HepG2 (cell line): Measurements from ENCODE around the gene ALB. TPM values are rescaled to one million over a fixed set of nuclear protein-coding genes. Genes with fewer than 3 reads are reported as not detected.
A peak's percentile ranks its signal among the peaks of the same experiment; 100 is the strongest.

Source experiments
- ATAC-seq: fragments of 200-7000 bp; cut with Tn5 transposase; 3 replicates; pipeline ENCODE4 v1.9.1; 2020; ENCODE audit warnings: mild to moderate bottlenecking, moderate library complexity
- BruUV-seq: library from RNA; stranded (reverse); fragments of 400-500 nt; replicated peaks from 2 replicates; lab custom pipeline; 2021; lab: Mats Ljungman, UMichigan
- CTCF ChIA-PET: fragments of 300-600 bp; formaldehyde crosslinking; extraction: SDS; loops from one replicate; lab custom pipeline; 2021; ENCODE audit warnings: low total read pairs, inconsistent platforms, low intra/inter-chr PET ratio; lab: Yijun Ruan, JAX
- POLR2A ChIA-PET: fragments of 350-600 bp; sonication (Branson Sonifier 250); formaldehyde crosslinking; loops from one replicate; lab custom pipeline; 2020; ENCODE audit warnings: antibody characterized with exemption, inconsistent platforms; lab: Yijun Ruan, JAX
- DNase-seq: peaks from one replicate; pipeline ENCODE4 v3.0.0-alpha.2; 2015; ENCODE audit warnings: low spot score
- FAIRE-seq: peaks from 3 replicates; lab custom pipeline; 2011; peaks lifted over from hg19 to GRCh38; lab: Jason Lieb, UNC
- H2AFZ ChIP-seq: one replicate; pipeline ENCODE4 v1.6.1; 2011; ENCODE audit warnings: low read length, inconsistent platforms
- H3K27ac ChIP-seq: fragments of 300-600 bp; 3 replicates; pipeline ENCODE4 v1.8.0; 2011; ENCODE audit warnings: mixed run types, mild to moderate bottlenecking, mixed read lengths, low read length, inconsistent platforms; ENCODE audit not compliant: insufficient read depth; ENCODE audit errors: extremely low read length
- H3K27me3 ChIP-seq, 2 experiments: fragments of 200-600 bp in 1 of 2; 2 replicates in 1 of 2; 3 replicates in 1 of 2; pipeline versions ENCODE4 v1.6.0 to v1.8.0; 2011; ENCODE audit warnings: low read length in 2 of 2, mild to moderate bottlenecking in 2 of 2, moderate library complexity in 2 of 2, inconsistent platforms in 1 of 2; ENCODE audit not compliant: insufficient read depth in 2 of 2, control insufficient read depth in 1 of 2
- H3K36me3 ChIP-seq, 2 experiments: fragments of 200-600 bp in 1 of 2; replicated peaks in 1 of 2; 2 replicates in 1 of 2; 3 replicates in 1 of 2; pipeline versions ENCODE4 v1.5.1 to v1.8.0; 2011; ENCODE audit warnings: low read length in 2 of 2, inconsistent platforms in 1 of 2; ENCODE audit not compliant: insufficient read depth in 2 of 2, control insufficient read depth in 1 of 2
- H3K4me1 ChIP-seq: 2 replicates; pipeline ENCODE4 v1.5.1; 2012; ENCODE audit warnings: low read length, inconsistent platforms; ENCODE audit not compliant: insufficient read depth
- H3K4me2 ChIP-seq: 2 replicates; pipeline ENCODE4 v1.6.0; 2011; ENCODE audit warnings: low read depth, low read length, inconsistent platforms
- H3K4me3 ChIP-seq, 3 experiments: fragments of 200-600 bp in 1 of 3; sonication (generic), shearing (Covaris generic) in 1 of 3; replicated peaks in 1 of 3; 2 replicates each; pipeline ENCODE4 v1.5.1; 2011 to 2016; ENCODE audit warnings: low read length in 3 of 3, inconsistent platforms in 2 of 3, low read depth in 2 of 3, mild to moderate bottlenecking in 2 of 3, control low read depth in 1 of 3, mixed read lengths in 1 of 3; ENCODE audit not compliant: insufficient read depth in 1 of 3
- H3K79me2 ChIP-seq: one replicate; pipeline ENCODE4 v1.6.1; 2011; ENCODE audit warnings: low read length, inconsistent platforms; ENCODE audit not compliant: insufficient read depth
- H3K9ac ChIP-seq: 2 replicates; pipeline ENCODE4 v1.6.0; 2011; ENCODE audit warnings: mild to moderate bottlenecking, low read depth, low read length, inconsistent platforms; ENCODE audit not compliant: insufficient read depth
- H3K9me3 ChIP-seq: 2 replicates; pipeline ENCODE4 v1.5.1; 2012; ENCODE audit warnings: mild to moderate bottlenecking, low read length
- H4K20me1 ChIP-seq: 2 replicates; pipeline ENCODE4 v1.6.0; 2011; ENCODE audit warnings: inconsistent platforms, mild to moderate bottlenecking, low read length, moderate library complexity; ENCODE audit not compliant: insufficient read depth
- ETV5 ChIP-seq: IDR thresholded peaks from 2 replicates; pipeline ENCODE4 v1.6.1; 2018; ENCODE audit warnings: missing biosample characterization, missing genetic modification reagents, inconsistent platforms, borderline replicate concordance
- FOSL2 ChIP-seq: sonication (generic); formaldehyde crosslinking; IDR thresholded peaks from 2 replicates; pipeline ENCODE4 v1.4.0; 2020; ENCODE audit warnings: missing genetic modification reagents
- FUBP1 ChIP-seq: sonication (generic); formaldehyde crosslinking; IDR thresholded peaks from 2 replicates; pipeline ENCODE4 v1.5.1; 2020; ENCODE audit warnings: missing genetic modification reagents, mild to moderate bottlenecking, borderline replicate concordance
- GRHL1 ChIP-seq: sonication (generic); formaldehyde crosslinking; conservative IDR thresholded peaks from 2 replicates; pipeline ENCODE4 v1.8.0; 2022; ENCODE audit warnings: missing genetic modification reagents
- MBD4 ChIP-seq: IDR thresholded peaks from 2 replicates; pipeline ENCODE4 v1.6.1; 2012; ENCODE audit warnings: low read length, inconsistent platforms, borderline replicate concordance
- SMAD3 ChIP-seq: sonication (generic); formaldehyde crosslinking; IDR thresholded peaks from 2 replicates; pipeline ENCODE4 v1.4.0; 2020; ENCODE audit warnings: missing genetic modification reagents
- STAT6 ChIP-seq: sonication (generic); formaldehyde crosslinking; IDR thresholded peaks from 2 replicates; pipeline ENCODE4 v1.4.0; 2020; ENCODE audit warnings: missing genetic modification reagents, mild to moderate bottlenecking, borderline replicate concordance
- XRCC5 ChIP-seq: fragments of 200-400 bp; formaldehyde crosslinking; optimal IDR thresholded peaks from 2 replicates; pipeline ENCODE3; 2017; ENCODE audit warnings: mild to moderate bottlenecking, low read length
- ZNF770 ChIP-seq: sonication (generic); formaldehyde crosslinking; IDR thresholded peaks from 2 replicates; pipeline ENCODE4 v1.5.0; 2020; ENCODE audit warnings: mild to moderate bottlenecking, missing genetic modification reagents
- ZNF784 ChIP-seq: sonication (generic); formaldehyde crosslinking; IDR thresholded peaks from 2 replicates; pipeline ENCODE4 v1.5.1; 2020; ENCODE audit warnings: missing genetic modification reagents, mild to moderate bottlenecking, borderline replicate concordance
- ZSCAN9 ChIP-seq: IDR thresholded peaks from 2 replicates; pipeline ENCODE4 v1.6.1; 2016; ENCODE audit warnings: borderline replicate concordance
- WGBS: methylation state at CpG from one replicate; pipeline ENCODE4 v1.1.6; 2017; ENCODE audit warnings: low lambda C conversion rate; 5-methylcytosine and 5-hydroxymethylcytosine counted together
- in situ Hi-C: cut with HindIII; loops from 2 replicates; pipeline ENCODE4 v1.10.0; 2017; ENCODE audit warnings: low pct_unique_long_range_greater_than_20kb; ENCODE audit not compliant: extremely low pct_ligation_motif_present
- intact Hi-C: fragments of 100-400 bp; cut with micrococcal nuclease; formaldehyde crosslinking; loops from one replicate; pipeline ENCODE4 v1.10.0; 2022; ENCODE audit not compliant: unreplicated experiment
- polyA plus RNA-seq, 8 experiments: library from polyadenylated mRNA; depleted of rRNA in 3 of 8; stranded (reverse) in 7 of 8; unstranded in 1 of 8; fragments of >200 nt; fragmentation: Illumina TruSeq in 4 of 8; extraction: Trizol in 4 of 8; gene quantifications; 2 replicates each; pipeline versions ENCODE4 v1.2.1 to v1.2.3, GENCODE V29; 2011 to 2016; ENCODE audit warnings: low read depth in 4 of 8, missing spikeins in 1 of 8, mixed read lengths in 1 of 8; ENCODE audit not compliant: insufficient read depth in 1 of 8
- total RNA-seq, 5 experiments: library from RNA; depleted of rRNA; stranded (reverse); fragments of >200 nt; fragmentation: Illumina TruSeq; extraction: Trizol; gene quantifications; 2 replicates each; pipeline ENCODE4 v1.2.3, GENCODE V29; 2016; ENCODE audit warnings: low read depth in 1 of 5

ALB gene
- total and polyA plus RNA-seq, 2 of the 13 experiments (the other 11 are each of a cell fraction or from before 2014, with no cell fraction given), result 22,259 to 22,625 TPM

GRCh38 chr4:73450398-73451004 lies 46.4 kb downstream of the ALB start:
- ChIA-PET CTCF (no interaction called here), POLR2A (interaction anchor here (0.8 to 1.3 kb wide), 2 partner anchors 8 to 109 kb away, joined by 4 to 5 read pairs; no protein-coding TSS in a partner anchor)
- in situ Hi-C loops, result loop anchor here (25.0 kb wide), 1 partner anchor 112 kb away; no protein-coding TSS in a partner anchor
- no peaks in the 10 kb centered on the region for H3K79me2 ChIP-seq
- no peak for FAIRE-seq
- no peak overlapping the region for H3K4me3 ChIP-seq
- no peak overlapping the region for H2AFZ ChIP-seq
- DNase-seq, result no peak
- H3K27ac ChIP-seq, result peak overlapping the region; percentile 47
- H3K9ac ChIP-seq, result no peak overlapping the region
- peaks cover 5 to 61% of the 10 kb centered on the region in 2 experiments for H3K36me3 ChIP-seq
- H4K20me1 ChIP-seq, result peaks cover 33% of the 10 kb centered on the region; the same call in 1 of the 2 replicates
- H3K4me2 ChIP-seq, result no peak overlapping the region
- ATAC-seq, result peak; percentile 39
- no peaks in the 10 kb centered on the region for H3K9me3 ChIP-seq
- WGBS, result 80% methylated on average over 9 of the region's 9 CpGs
- intact Hi-C loops, result no loop called here
- peaks cover 65% of the 10 kb centered on the region for H3K4me1 ChIP-seq
- no TSS peak for BruUV-seq
- no peaks in the 10 kb centered on the region for H3K27me3 ChIP-seq
- TF ChIP-seq STAT6 (CRISPR knock-in tag) (no peak), SMAD3 (CRISPR knock-in tag) (no peak), ZSCAN9 (CRISPR knock-in tag) (0 out of 2 replicates have a peak, but pooled peaks have one; percentile 6), FOSL2 (CRISPR knock-in tag) (no peak), XRCC5 (no peak), FUBP1 (CRISPR knock-in tag) (no peak; the same call in 1 of the 2 replicates), ZNF770 (no peak), ZNF784 (no peak), GRHL1 (CRISPR knock-in tag) (no peak), MBD4 (peak; percentile 94; the same call in 1 of the 2 replicates), ETV5 (CRISPR knock-in tag) (0 out of 2 replicates have a peak, but pooled peaks have one; percentile 21)
